OCI-LY7 (cell line): ENCODE data around the gene FSIP1.

Experiments used
- EZH2phosphoT487 ChIP-seq: fragments of 200-600 bp; sonication (generic); IDR thresholded peaks from 2 replicates; pipeline ENCODE4 v1.6.1; 2018; ENCODE audit warnings: low read depth, borderline replicate concordance, mild to moderate bottlenecking, mixed run types, antibody characterized with exemption, low read length, moderate library complexity, mixed read lengths
- TF ChIP-seq, protein P1 (sequence below): fragments of 200-600 bp; sonication (generic); conservative IDR thresholded peaks from 2 replicates; pipeline ENCODE4 v1.5.1; 2014; ENCODE audit warnings: mild to moderate bottlenecking, antibody characterized with exemption, low read length, moderate library complexity, mixed read lengths

DNA sequence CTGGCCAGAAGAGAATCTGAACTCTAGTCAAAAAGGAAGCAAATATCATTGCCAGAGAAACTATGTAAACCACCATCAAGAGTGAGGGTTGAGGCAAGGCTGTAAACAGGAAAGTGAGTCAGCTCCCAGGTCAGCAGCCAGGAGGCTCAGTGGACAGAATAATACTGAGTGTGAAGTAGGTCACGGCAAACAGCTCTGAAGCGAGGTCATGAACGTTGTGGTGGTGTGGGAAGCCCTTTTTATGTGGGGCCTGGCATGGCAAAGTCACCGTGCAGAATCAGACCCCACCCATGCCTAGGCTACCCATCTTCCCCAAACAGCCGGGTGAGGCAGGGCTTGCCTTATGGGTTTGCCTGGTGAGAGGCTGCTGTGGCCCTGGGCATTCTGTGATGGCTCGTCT lies 157.8 kb downstream of the FSIP1 start:
- TF ChIP-seq, protein P1, sequence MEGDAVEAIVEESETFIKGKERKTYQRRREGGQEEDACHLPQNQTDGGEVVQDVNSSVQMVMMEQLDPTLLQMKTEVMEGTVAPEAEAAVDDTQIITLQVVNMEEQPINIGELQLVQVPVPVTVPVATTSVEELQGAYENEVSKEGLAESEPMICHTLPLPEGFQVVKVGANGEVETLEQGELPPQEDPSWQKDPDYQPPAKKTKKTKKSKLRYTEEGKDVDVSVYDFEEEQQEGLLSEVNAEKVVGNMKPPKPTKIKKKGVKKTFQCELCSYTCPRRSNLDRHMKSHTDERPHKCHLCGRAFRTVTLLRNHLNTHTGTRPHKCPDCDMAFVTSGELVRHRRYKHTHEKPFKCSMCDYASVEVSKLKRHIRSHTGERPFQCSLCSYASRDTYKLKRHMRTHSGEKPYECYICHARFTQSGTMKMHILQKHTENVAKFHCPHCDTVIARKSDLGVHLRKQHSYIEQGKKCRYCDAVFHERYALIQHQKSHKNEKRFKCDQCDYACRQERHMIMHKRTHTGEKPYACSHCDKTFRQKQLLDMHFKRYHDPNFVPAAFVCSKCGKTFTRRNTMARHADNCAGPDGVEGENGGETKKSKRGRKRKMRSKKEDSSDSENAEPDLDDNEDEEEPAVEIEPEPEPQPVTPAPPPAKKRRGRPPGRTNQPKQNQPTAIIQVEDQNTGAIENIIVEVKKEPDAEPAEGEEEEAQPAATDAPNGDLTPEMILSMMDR, result no peak
- TF ChIP-seq EZH2phosphoT487, result no peak
